Head of caudate nucleus (tissue), 42 donors: ENCODE results near the gene KANK4.
"Not testable (repeated sequence)": the region's sequence is repeated elsewhere in the genome, so short reads cannot be mapped to it uniquely, and the experiment has no call there.

Experiments
- DNase-seq, 42 donors: peaks; one replicate each; pipeline versions ENCODE4 v3.0.0 to v3.0.0-alpha.2; 2020 to 2021; ENCODE audit warnings: mixed read lengths in 7 of 42
- intact Hi-C: fragments of 100-400 bp; cut with DNase I; formaldehyde crosslinking; loops from one replicate; pipeline ENCODE4 v1.15.0; 2022

KANK4 gene

GRCh38 chr1:62227496-62227895 is 91.7 kb downstream of the KANK4 start:
- intact Hi-C loops, result no loop called here
- DNase-seq, result no peak

- intact Hi-C loops, result no loop called here
- DNase-seq, result peak in 1 of 42 donors; percentile 6
Measured at GRCh38 chr1:62224182-62224581, 95.1 kb downstream of the KANK4 start.

GRCh38 chr1:62222321-62222720 is 96.9 kb downstream of the KANK4 start:
- no peak for DNase-seq
- intact Hi-C loops, result no loop called here

- intact Hi-C loops, result no loop called here
- no peak for DNase-seq
Measured at GRCh38 chr1:62221171-62221570, 98.1 kb downstream of the KANK4 start.

- peak in 1 of 42 donors; percentile 18 for DNase-seq
- intact Hi-C loops, result not testable (repeated sequence)
Measured at GRCh38 chr1:62220456-62220855, 98.8 kb downstream of the KANK4 start.

GRCh38 chr1:62218604-62219003 is 100.6 kb downstream of the KANK4 start:
- intact Hi-C loops, result no loop called here
- DNase-seq, result no peak

GRCh38 chr1:62213075-62213914 is 105.9 kb downstream of the KANK4 start:
- DNase-seq, result no peak
- intact Hi-C loops, result no loop called here

- intact Hi-C loops, result no loop called here
- no peak for DNase-seq
Measured at GRCh38 chr1:62212411-62212810, 106.8 kb downstream of the KANK4 start.

GRCh38 chr1:62210960-62211359 is 108.3 kb downstream of the KANK4 start:
- intact Hi-C loops, result no loop called here
- DNase-seq, result no peak

GRCh38 chr1:62209931-62210595 is 109.2 kb downstream of the KANK4 start:
- intact Hi-C loops, result no loop called here
- peak in 1 of 42 donors; percentile 3 for DNase-seq

GRCh38 chr1:62208970-62209369 is 110.3 kb downstream of the KANK4 start:
- intact Hi-C loops, result no loop called here
- DNase-seq, result no peak

- DNase-seq, result no peak
- intact Hi-C loops, result no loop called here
Measured at GRCh38 chr1:62208087-62208486, 111.1 kb downstream of the KANK4 start.

- intact Hi-C loops, result no loop called here
- no peak for DNase-seq
Measured at GRCh38 chr1:62207187-62207586, 112.0 kb downstream of the KANK4 start.

GRCh38 chr1:62198781-62199125 is 120.5 kb downstream of the KANK4 start:
- no peak for DNase-seq
- intact Hi-C loops, result no loop called here

GRCh38 chr1:62198069-62198780 is 121.0 kb downstream of the KANK4 start:
- peak in 1 of 42 donors; percentile 3 for DNase-seq
- intact Hi-C loops, result no loop called here

- DNase-seq, result peak in 1 of 42 donors; percentile 7
- intact Hi-C loops, result no loop called here
Measured at GRCh38 chr1:62196086-62196690, 123.0 kb downstream of the KANK4 start.

GRCh38 chr1:62194651-62195544 is 124.3 kb downstream of the KANK4 start, which contains the start of gene L1TD1:
Gene L1TD1 (plus strand): TSS chr1:62194849. CDS start chr1:62206629, 11,780 bp downstream.
- DNase-seq, result peak in 4 of 42 donors; percentile 7 to 36 (median 20)
- intact Hi-C loops, result no loop called here

- DNase-seq, result no peak
- intact Hi-C loops, result no loop called here
Measured at GRCh38 chr1:62188111-62188510, 131.1 kb downstream of the KANK4 start.

GRCh38 chr1:62187548-62187947 is 131.7 kb downstream of the KANK4 start:
- DNase-seq, result no peak
- intact Hi-C loops, result no loop called here
